ENCODE results near the gene PRPF39.

GRCh38 chr14:45070215-45070614, 13.7 kb upstream of the PRPF39 start:
- TF ChIP-seq CTCF (IDR thresholded peaks at IDR 0.05) (no peak), POLR2A (IDR thresholded peaks at IDR 0.05) (no peak)
